ENCODE data around the gene ETS2.
A peak's percentile ranks its signal among the peaks of the same experiment; 100 is the strongest.

The ETS2 gene

DNA sequence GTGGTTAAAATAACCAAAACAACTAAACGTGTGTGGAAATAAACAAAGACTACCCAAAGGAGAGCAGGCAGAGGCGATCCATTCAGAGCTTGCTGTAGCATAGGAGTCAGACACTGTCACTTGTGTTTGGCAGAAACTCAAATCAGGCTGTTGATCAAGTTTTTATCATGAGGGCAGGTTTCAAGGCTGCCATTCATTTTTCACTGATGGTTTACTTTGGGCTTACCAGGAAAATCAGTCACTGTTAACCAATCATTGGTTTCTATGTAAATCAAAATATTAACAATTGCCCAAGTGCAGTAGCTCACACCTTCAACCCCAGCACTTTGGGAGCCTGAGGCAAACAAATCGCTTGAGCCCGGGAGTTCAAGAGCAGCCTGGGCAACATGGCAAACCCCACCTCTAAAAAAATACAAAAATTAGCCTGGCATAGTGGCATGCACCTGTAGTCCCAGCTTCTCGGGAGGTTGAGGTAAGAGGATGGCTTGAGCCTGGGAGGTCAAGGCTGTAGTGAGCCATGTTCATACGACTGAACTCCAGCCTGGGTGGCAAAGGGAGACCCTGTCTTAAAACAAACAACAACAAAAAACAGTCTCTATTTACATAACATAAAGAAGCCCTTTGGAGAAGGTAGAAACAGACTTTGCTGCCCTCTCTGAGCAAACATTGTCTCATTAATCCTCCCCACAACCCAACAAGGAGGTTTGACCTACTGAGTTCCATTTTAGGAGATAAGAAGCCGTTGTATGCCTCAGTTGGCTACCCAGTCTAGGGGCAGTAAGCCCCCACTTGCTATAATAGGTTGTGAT is 21.1 kb upstream of the ETS2 start:
- H3K4me3 ChIP-seq (replicated peaks; ENCODE audit: low read depth, low read length) = no peak overlapping the region
- no peaks in the 10 kb centered on the region for H3K36me3 ChIP-seq (ENCODE audit: control insufficient read depth, insufficient read depth, low read length)
- TF ChIP-seq, protein P1, sequence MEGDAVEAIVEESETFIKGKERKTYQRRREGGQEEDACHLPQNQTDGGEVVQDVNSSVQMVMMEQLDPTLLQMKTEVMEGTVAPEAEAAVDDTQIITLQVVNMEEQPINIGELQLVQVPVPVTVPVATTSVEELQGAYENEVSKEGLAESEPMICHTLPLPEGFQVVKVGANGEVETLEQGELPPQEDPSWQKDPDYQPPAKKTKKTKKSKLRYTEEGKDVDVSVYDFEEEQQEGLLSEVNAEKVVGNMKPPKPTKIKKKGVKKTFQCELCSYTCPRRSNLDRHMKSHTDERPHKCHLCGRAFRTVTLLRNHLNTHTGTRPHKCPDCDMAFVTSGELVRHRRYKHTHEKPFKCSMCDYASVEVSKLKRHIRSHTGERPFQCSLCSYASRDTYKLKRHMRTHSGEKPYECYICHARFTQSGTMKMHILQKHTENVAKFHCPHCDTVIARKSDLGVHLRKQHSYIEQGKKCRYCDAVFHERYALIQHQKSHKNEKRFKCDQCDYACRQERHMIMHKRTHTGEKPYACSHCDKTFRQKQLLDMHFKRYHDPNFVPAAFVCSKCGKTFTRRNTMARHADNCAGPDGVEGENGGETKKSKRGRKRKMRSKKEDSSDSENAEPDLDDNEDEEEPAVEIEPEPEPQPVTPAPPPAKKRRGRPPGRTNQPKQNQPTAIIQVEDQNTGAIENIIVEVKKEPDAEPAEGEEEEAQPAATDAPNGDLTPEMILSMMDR (IDR thresholded peaks at IDR 0.05; ENCODE audit: insufficient read depth, low read length, poor library complexity, severe bottlenecking) = no peak
- no peak for DNase-seq (ENCODE audit: extremely low read depth, insufficient read length)
- H3K27me3 ChIP-seq (replicated peaks; ENCODE audit: control insufficient read depth, insufficient read depth, low read length) = peaks cover 2% of the 10 kb centered on the region; the same call in 1 of the 2 replicates

DNA sequence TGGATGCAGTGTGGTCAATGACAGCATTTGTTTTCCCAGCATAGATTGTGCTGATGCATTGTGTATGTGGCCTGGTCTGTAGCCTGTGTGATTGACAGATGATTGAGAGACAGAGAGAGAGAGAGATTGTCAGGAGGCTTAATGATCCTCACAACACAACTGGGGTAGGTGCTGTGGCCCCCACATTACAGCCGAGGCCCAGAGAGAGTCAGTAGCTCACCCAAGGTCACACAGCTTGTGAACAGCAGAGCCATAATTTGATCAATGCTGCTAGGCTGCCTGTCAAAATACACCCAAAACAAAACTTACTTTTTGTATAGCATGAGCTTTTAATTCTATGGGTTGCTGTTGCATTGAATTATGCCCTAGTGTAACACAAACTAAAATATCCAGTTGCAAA is 20.2 kb upstream of the ETS2 start:
- H3K36me3 ChIP-seq (ENCODE audit: control insufficient read depth, insufficient read depth, low read length) = no peaks in the 10 kb centered on the region
- H3K27me3 ChIP-seq (replicated peaks; ENCODE audit: control insufficient read depth, insufficient read depth, low read length) = peaks cover 3% of the 10 kb centered on the region; the same call in 1 of the 2 replicates
- TF ChIP-seq, protein P1 (IDR thresholded peaks at IDR 0.05; ENCODE audit: insufficient read depth, low read length, poor library complexity, severe bottlenecking) = no peak
- no peak overlapping the region for H3K4me3 ChIP-seq (replicated peaks; ENCODE audit: low read depth, low read length)
- no peak for DNase-seq (ENCODE audit: extremely low read depth, insufficient read length)

- Histone ChIP-seq H3K4me3 (replicated peaks; ENCODE audit: low read depth, low read length) (no peak overlapping the region), H3K36me3 (ENCODE audit: control insufficient read depth, insufficient read depth, low read length) (no peaks in the 10 kb centered on the region), H3K27me3 (replicated peaks; ENCODE audit: control insufficient read depth, insufficient read depth, low read length) (peaks cover 3% of the 10 kb centered on the region; the same call in 1 of the 2 replicates)
- no peak for DNase-seq (ENCODE audit: extremely low read depth, insufficient read length)
- TF ChIP-seq, protein P1 (IDR thresholded peaks at IDR 0.05; ENCODE audit: insufficient read depth, low read length, poor library complexity, severe bottlenecking) = no peak
Measured at GRCh38 chr21:38787016-38787415, 18.7 kb upstream of the ETS2 start.

DNA sequence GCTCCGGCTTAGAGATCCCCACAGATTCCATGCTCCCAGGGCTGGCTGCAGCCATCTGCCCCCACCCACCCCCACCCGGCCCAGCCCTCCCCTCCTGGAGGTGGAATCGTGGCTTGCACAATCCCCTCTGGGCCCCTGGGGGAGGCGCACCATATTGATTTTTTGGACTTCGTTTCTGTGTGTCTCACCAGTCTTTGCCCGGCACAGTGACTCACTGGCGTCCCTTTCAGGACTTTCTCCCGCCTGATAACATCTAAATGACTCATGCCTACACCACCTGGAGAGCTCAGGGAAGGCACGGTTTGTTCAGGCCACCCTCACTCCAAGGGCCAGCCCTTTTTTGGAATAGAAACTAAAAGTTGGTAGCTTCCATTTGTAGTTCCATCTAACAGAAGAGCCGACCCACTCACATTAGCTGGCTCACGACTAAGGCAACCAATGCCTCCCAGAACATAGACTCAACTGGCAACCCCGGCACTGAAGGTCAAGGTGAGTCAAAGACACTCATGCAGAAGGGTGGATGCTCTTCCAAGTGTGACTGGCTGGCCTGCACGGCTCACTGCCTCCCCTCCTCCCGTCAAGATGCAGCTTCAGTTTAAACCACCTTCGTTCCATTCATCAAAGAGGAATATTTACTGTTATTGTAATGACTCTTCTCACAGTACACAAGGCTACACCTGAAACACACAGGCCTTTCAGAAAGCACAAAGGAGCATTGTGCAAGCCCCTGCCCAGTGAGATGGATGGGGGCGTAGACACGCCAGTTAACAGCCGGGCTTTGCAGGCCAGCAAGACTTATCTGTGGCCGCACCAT is 18.1 kb upstream of the ETS2 start:
- Histone ChIP-seq H3K4me3 (replicated peaks; ENCODE audit: low read depth, low read length) (no peak overlapping the region), H3K27me3 (replicated peaks; ENCODE audit: control insufficient read depth, insufficient read depth, low read length) (peaks cover 3% of the 10 kb centered on the region; the same call in 1 of the 2 replicates), H3K36me3 (ENCODE audit: control insufficient read depth, insufficient read depth, low read length) (no peaks in the 10 kb centered on the region)
- TF ChIP-seq, protein P1 (IDR thresholded peaks at IDR 0.05; ENCODE audit: insufficient read depth, low read length, poor library complexity, severe bottlenecking) = no peak
- DNase-seq (ENCODE audit: extremely low read depth, insufficient read length) = peak; percentile 22

- DNase-seq (ENCODE audit: extremely low read depth, insufficient read length) = no peak
- H3K36me3 ChIP-seq (ENCODE audit: control insufficient read depth, insufficient read depth, low read length) = no peaks in the 10 kb centered on the region
- no peak overlapping the region for H3K4me3 ChIP-seq (replicated peaks; ENCODE audit: low read depth, low read length)
- peaks cover 3% of the 10 kb centered on the region; the same call in 1 of the 2 replicates for H3K27me3 ChIP-seq (replicated peaks; ENCODE audit: control insufficient read depth, insufficient read depth, low read length)
- TF ChIP-seq, protein P1 (IDR thresholded peaks at IDR 0.05; ENCODE audit: insufficient read depth, low read length, poor library complexity, severe bottlenecking) = no peak
Measured at GRCh38 chr21:38788275-38788905, 17.3 kb upstream of the ETS2 start.
